ENCODE measurements around the gene ADGRV1.

DNA sequence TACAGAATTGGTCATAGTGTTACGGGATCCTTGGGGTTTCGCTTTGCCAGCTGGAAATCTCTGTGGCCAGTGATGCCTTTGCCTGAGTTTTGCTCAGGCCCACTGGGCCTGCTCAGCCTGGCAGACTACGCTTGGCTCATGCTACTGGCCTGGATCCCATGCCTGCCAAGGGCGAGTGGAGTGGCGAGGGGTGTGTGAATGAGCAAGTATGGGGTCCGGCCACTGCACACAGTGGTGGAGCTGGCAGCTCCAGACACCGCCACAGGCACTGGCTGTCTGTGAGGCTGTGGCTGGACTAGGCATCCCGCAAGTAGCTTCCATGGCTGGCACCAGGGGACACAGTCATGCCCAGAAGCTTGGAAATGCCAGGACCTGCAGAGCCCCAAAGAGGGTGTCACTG, 584.2 kb downstream of the ADGRV1 start:
- TF ChIP-seq FOXP2 (optimal IDR thresholded peaks at IDR 0.05; ENCODE audit: borderline replicate concordance, extremely low read depth, extremely low read length, insufficient read depth) (no peak), POLR2AphosphoS5 (IDR thresholded peaks at IDR 0.05; ENCODE audit: low read depth, low read length) (no peak)

Measured in PFSK-1 (cell line).